Measurements from ENCODE around the gene PCSK1N.
"Not testable (repeated sequence)": the region's sequence is repeated elsewhere in the genome, so short reads cannot be mapped to it uniquely, and the experiment has no call there.

The PCSK1N gene, protein sequence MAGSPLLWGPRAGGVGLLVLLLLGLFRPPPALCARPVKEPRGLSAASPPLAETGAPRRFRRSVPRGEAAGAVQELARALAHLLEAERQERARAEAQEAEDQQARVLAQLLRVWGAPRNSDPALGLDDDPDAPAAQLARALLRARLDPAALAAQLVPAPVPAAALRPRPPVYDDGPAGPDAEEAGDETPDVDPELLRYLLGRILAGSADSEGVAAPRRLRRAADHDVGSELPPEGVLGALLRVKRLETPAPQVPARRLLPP

DNA sequence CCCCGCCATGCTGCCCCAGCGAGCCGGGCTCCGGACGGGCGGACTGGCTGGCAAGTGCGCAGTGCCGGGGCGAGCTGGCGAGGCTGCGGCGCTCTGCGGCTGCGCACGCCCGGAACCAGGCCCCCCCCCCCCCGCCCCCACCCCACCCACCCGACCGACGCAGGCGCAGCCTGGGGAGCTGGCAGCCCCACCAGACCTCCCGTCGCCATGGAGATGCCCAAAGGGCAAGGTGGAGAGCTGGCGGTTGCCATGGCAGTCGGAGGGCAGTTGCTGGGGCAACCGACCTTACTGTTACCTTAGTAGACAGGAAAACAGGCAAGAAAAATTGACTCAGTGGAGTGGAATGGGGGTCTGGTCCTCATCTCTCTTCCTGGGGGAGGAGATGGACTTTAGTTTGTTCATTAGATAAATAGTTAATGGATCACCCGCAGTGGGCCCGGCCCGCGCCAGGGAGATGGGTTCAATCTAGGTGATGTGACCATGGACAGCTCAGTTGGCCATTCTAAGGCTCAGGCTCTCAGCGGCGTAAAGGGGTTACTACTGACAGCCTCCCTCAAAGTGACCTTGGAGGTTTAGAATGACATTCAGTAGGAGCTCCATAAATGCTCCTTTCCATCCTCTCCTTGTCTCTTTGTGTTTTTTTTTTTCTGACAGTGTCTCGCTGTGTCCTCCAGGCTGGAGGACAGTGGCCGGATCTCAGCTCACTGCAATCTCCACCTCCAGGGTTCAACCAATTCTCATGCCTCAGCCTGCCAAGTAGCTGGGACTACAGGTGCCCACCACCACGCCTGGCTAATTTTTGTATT lies at the start of gene PCSK1N:
Gene PCSK1N, minus strand, starts transcription at position 87 of the 806 bp plus-strand sequence. Its CDS starts 78 bp downstream, at position 9.
- peak in 1 of 2 donors; percentile 23 for DNase-seq (ENCODE audit: low read depth in 2 of 2, low spot score in 1 of 2)

DNA sequence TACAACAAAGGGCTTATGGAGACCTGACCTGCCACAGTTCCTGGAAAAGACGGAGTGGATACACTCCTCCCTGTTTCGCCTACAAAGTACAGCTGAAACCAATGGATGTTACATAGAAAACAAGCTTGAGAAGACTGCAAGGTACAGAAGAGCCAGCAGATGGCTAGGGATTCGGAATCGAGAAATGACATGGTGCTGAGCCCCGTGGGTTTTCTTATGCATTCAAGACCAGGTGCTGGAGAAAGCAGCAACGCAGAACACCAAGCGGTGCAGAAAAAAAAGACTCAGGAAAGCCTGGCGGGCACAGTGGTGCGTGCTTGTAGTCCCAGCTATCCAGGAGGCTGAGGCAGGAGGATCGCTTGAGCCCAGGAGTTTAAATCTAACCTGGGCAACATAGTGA lies 48.3 kb upstream of the PCSK1N start:
- no peak for DNase-seq (ENCODE audit: low read depth in 2 of 2, low spot score in 1 of 2)

DNA sequence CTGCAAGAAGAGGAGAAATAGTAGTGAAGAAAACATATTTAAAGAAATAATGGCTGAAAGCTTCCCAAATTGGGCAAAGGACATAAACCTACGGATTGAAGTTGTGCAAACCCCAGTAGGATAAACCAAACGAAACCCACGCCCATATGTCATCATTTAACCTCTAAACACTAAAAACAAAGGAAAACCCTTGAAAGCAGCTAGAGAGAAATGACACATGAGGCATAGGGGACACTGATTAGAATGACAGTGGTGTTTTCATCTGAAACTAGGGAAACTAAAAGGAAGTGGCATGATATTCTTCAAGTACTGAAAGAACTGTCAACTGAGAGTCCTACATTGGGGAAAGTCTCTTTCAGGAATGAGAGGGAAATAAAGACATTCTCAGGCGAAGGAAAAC lies 41.5 kb upstream of the PCSK1N start:
- DNase-seq (ENCODE audit: low read depth in 2 of 2, low spot score in 1 of 2) = not testable (repeated sequence)

DNA sequence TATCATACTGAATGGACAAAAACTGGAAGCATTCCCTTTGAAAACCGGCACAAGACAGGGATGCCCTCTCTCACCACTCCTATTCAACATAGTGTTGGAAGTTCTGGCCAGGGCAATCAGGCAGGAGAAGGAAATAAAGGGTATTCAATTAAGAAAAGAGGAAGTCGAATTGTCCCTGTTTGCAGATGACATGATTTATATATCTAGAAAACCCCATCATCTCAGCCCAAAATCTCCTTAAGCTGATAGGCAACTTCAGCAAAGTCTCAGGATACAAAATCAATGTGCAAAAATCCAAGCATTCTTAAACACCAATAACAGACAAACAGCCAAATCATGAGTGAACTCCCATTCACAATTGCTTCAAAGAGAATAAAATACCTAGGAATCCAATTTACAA lies 36.6 kb upstream of the PCSK1N start:
- not testable (repeated sequence) for DNase-seq (ENCODE audit: low read depth in 2 of 2, low spot score in 1 of 2)

DNA sequence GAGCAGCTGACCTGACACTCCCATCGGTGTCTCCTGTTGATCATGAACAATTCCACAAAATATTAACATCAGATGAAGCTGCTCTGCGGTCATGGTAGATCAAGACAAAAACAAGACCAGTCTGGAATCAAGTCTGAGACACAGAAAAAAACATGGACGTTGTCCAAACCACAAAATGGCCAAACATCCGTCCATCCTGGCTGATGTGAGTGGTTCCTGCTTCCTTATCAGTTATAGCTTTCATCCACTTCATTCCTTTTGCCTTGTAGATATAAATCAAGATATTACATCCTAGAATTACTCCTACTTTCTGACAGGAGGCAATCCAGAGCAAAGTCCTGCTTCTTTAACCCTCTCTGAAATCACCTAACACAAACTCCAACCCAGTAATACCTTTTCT lies 28.8 kb upstream of the PCSK1N start:
- DNase-seq (ENCODE audit: low read depth in 2 of 2, low spot score in 1 of 2) = no peak

DNA sequence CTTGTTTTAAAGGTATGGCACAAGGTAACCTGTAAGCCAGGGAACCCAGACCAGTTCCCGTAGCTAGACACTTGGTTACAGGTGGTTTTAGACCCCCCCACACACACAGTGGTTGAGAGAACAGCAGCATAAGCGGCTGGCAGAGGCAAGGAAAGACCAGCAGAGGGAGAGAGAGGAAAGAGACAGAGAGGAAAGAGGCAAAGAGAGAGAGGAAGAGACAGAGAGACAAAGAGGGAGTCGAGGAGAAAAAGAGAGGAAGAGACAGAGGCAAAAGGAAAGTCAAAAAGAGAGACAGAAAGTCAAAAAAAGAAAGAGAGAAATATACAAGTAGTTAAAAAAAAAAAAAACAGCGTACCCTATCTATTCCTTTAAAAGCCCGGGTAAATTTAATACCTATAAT lies 19.5 kb upstream of the PCSK1N start:
- DNase-seq (ENCODE audit: low read depth in 2 of 2, low spot score in 1 of 2) = no peak

DNA sequence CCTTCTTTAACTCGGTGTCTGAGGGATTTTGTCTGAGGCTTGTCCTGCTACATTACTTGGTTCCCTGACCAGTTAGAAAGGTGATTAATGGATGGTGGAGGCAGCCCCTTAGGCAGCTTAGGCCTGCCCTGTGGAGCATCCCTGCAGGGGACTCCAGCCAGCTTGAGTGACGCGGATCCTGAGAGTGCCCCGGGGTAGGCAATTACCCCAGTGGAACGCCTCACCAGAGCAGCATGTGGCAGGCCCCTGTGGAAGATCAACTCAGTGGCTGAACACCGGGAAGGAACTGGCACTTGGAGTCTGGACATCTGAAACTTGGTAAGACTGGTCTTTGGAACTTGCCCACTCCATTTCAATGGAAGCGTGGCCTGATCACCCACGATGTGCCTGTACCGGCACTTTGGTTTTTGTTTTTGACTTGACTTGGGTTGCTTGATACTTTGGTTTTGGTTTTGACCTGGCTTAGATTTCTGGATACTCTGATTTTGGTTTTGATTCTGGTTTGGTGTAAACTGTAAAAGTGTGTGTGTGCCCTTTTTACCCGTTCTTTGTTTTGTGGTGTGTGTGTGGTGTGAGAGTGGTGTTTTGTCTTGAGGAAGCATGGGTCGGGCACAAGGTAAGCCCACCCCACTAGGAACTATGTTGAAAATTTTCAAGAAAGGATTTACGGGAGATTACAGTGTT lies 18.9 kb upstream of the PCSK1N start:
- DNase-seq (ENCODE audit: low read depth in 2 of 2, low spot score in 1 of 2) = not testable (repeated sequence)

DNA sequence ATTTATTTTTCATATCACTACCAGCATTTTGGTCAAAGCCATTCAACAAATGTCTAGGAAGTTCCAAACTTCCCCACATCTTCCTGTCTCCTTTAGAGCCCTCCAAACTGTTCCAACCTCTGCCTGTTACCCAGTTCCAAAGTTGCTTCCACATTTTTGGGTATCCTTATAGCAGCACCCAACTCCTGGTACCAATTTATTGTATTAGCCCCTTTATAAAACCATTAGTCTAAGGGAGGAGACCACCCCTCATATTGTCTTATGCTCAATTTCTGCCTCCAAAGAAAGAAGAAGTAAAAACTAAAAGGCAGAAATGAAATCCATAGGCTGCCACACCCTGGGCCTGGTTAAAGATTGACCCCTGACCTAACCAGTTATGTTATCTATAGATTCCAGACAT lies 18.1 kb upstream of the PCSK1N start:
- not testable (repeated sequence) for DNase-seq (ENCODE audit: low read depth in 2 of 2, low spot score in 1 of 2)

DNA sequence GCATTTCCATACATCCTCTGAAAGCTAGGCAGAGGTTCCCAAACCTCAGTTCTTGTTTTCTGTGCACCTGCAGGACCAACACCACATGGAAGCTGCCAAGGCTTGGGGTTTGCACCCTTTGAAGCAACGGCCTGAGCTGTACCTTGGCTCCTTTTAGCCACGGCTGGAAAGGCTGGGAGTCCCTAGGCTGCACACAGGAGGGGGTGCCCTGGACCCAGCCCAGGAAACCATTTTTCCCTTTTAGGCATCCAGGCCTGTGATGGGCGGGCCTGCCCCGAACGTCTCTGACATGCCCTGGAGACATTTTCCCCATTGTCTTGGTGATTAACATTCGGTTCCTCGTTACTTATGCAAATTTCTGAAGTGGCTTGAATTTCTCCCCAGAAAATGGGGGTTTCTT lies 17.4 kb upstream of the PCSK1N start:
- DNase-seq (ENCODE audit: low read depth in 2 of 2, low spot score in 1 of 2) = no peak

DNA sequence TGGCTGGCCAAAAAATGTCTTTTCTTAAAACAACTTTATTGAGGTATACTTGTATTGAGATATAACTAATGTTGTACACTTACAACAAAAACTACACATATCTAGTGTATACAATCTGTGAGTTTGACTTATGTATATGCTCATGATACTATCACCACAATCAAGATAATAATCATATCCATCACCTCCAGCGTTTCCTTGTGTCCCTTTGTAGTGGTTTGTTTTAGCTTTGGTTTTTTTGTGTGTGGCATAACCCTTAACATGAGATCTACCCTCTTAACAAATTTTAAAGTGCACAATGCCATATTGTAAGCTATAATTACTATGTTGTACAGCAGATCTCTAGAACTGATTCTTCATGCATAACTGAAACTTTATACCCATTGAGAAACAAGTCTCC lies 13.4 kb upstream of the PCSK1N start:
- DNase-seq (ENCODE audit: low read depth in 2 of 2, low spot score in 1 of 2) = no peak

DNA sequence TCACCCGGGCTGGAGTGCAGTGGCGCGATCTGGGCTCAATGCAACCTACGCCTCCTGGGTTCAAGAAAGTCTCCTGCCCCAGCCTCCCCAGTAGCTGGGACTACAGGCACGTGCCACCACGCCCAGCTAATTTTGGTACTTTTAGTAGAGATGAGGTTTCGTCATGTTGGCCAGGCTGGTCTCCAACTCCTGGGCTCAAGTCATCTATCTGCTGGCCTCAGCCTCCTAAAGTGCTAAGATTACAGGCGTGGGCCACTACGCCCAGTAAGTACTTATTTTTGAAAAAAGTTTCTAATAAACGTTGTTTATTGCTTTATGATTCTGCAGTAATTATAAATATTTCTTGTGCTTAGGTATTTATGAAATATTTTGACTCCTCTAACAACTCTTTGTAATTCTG lies 4.3 kb upstream of the PCSK1N start:
- DNase-seq (ENCODE audit: low read depth in 2 of 2, low spot score in 1 of 2) = no peak

DNA sequence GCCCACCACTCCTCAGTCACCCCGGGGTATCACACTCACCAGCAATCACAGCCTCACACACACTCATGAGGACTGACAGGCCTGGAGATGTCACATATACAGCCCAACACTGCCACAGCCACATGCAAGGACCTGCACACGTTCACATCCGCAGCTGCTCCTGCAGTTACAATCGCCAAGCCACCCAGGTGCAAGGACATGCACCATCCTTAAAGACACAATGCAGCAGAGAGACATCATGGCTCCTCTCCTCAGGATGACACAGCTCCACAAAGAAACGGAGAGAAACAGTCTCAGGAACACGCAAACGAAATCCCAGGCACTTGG lies 1.1 kb downstream of the PCSK1N start:
- DNase-seq (ENCODE audit: low read depth in 2 of 2, low spot score in 1 of 2) = no peak

DNA sequence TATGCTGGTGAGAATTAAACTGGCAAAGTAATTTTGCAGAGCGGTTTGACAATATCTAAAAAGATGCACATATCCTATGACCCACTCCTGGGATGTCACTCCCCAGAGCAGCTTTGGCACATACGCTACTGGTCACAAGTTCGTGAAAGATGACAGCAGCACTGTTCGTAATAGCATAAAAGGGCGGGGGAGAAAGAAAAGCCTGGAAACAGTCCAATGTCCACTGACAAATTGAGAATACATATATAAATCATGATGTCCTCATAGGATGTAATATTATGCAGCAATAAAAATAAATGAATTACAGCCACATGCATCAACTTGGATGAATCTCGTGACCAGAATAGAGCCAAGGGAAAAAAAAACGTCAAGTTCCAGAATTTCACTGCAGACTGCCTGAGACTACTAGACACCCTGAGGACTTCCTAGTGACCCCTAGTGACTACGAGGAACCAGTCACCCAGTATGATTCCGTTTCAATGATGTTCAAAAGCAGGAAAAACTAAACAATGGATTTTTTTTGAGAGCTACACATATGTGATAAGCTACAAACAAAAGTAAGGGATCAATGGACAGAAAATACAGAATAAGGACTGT lies 1.8 kb downstream of the PCSK1N start:
- no peak for DNase-seq (ENCODE audit: low read depth in 2 of 2, low spot score in 1 of 2)

DNA sequence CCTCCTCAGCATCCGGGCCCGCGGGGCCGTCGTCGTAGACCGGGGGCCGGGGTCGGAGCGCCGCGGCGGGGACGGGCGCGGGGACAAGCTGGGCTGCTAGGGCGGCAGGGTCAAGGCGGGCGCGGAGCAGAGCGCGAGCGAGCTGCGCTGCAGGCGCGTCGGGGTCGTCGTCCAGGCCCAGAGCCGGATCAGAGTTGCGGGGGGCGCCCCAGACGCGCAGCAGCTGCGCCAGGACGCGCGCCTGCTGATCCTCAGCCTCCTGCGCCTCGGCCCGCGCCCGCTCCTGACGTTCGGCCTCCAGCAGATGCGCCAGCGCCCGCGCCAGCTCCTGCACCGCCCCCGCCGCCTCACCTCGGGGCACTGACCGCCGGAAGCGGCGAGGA lies 3.5 kb downstream of the PCSK1N start:
- no peak for DNase-seq (ENCODE audit: low read depth in 2 of 2, low spot score in 1 of 2)

DNA sequence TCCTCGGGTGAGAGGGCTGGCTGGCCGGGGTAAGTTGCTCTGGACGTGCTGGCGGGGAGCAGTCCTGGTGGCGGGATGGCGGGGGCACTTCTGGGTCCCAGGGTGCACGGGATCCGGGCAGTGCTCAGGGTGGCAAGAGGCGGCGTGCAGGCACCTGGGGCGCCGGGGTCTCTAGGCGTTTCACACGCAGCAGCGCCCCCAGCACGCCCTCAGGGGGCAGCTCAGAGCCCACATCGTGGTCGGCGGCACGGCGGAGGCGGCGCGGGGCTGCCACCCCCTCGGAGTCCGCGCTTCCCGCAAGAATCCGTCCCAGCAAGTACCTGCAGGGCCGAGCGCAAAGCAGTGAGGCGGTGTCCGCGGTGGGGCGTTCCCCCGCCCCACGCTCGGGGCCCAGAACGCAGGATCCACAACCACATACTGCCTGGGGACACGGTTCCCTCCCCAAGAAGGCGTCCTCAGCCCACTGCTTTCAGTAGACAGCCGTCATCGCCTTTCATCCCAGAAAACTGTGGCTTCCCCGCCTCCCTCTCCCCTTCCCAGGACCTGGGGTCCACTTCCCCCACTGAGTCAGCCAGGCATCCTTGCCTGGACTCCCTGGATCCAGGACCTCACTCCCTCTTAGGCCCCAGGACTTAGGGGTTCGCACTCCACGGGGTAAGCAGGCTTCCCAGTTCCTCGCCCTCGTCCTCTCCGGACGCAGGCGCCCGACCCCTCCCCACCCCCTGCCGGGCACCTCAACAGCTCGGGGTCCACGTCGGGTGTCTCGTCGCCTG lies 4.1 kb downstream of the PCSK1N start:
- no peak for DNase-seq (ENCODE audit: low read depth in 2 of 2, low spot score in 1 of 2)

DNA sequence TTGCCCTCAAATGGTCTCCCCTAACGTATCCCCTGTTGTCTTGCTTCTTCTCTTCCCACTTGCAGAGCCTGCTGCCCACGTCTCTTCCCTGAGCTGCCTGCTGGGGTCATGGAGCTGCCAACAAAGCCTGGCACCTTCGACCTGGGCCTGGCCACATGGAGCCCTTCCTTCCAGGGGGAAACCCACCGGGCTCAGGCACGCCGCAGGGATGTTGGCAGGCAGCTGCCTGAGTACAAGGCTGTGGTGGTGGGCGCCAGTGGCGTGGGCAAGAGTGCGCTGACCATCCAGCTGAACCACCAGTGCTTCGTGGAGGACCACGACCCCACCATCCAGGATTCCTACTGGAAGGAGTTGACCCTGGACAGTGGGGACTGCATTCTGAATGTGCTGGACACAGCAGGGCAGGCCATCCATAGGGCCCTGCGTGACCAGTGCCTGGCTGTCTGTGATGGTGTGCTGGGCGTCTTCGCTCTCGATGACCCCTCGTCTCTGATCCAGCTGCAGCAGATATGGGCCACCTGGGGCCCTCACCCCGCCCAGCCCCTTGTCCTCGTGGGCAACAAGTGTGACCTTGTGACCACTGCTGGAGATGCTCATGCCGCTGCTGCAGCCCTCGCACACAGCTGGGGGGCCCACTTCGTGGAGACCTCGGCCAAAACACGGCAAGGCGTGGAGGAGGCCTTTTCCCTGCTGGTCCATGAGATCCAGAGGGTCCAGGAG lies 6.2 kb downstream of the PCSK1N start:
- no peak for DNase-seq (ENCODE audit: low read depth in 2 of 2, low spot score in 1 of 2)

DNA sequence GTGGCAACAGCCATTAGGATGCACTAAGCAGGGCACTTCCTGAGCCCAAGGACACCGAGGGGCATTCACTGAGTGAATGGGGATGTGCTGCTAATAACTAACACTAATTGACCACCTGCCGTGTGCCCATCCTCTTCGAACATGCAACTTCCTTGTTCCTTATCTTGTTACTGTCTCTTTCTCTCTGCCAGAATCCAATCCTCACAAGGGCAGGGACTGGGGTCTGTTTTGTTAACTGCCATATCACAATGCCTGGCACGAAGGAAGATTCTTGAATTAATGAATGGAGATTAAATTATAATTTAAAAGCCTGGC lies 7.8 kb downstream of the PCSK1N start:
- no peak for DNase-seq (ENCODE audit: low read depth in 2 of 2, low spot score in 1 of 2)

DNA sequence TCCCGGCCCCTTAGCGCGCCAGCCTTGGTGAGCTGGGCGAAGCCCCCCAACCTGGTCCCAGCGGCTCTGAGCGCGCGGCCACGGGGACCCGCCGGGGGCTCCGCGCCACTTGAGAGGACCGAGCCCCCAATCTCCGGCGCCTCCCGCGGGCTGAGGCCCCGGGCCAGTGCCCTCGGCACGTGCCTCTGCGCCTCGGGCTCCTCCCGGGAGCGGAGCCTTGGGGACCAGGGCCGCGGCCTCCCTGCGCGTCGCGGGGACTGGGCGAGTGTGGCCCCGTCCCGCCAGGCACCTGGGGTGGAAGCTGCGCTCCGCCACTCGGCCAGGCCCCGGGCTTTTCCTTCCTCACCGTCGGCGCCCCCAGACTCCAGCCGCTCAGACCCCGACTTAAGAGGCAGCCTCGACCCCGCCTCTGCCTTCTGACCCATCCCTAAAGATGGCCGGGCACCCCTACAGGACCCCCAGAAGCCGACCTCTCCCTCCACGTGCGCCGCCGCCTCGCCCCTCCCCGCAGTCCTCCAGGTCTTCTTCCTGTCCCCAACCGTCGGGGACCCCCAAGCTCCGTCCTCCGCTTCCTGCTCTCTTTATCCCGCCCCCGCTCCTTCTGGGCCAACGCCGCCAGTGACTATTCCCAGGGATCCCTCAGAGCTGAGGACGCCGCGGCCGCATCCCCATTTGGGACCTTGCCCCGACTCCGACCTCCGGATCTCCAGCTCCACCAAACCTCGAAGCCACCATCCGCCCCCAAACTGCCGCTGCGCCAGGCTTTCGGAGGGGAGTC lies 8.3 kb downstream of the PCSK1N start:
- no peak for DNase-seq (ENCODE audit: low read depth in 2 of 2, low spot score in 1 of 2)

DNA sequence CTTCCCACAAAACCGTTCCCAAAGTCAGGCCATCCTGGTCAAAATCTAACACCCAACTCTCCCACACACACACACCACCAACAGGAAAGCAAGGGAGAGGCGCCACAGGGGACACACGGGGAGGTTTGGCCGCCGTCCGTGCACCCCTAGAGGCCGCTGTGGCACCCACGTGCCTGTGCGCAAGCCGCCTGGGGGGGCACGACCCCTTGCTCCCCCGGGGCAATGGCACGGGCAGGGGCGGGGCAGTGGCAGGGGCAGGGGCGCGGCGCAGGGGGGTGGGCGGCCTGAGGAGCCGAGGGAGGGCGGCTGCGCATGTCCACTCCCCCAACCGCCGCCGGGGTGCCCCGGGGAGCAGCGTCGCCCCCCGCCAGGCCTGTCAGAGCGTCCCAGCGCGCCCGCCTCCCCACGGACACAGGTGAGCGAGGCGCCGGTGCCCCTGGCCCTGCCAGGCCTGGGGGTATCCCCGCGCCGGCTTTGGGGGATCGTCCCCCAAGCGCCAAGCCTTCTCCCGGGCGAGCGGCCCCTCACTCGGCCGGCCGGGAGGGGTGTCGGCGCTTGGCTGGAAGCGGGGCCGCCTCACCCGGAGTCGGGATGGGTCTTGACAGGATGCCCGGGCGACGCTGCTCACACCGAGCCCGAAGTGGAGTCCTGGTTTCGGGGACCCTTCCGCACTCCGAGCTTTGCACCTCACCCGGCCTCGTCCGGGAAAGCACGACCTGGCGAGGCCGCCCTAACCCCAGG lies 9.1 kb downstream of the PCSK1N start, which contains the start of gene ERAS:
Gene ERAS, plus strand, starts transcription at position 379 of the 741 bp plus-strand sequence. CDS start 2,611 bp downstream, outside the sequence.
- DNase-seq (ENCODE audit: low read depth in 2 of 2, low spot score in 1 of 2) = no peak
